ENCODE data around the gene HHIPL2.

GRCh38 chr1:222546091-222546490 lies 1.8 kb downstream of the HHIPL2 start:
- no peak for TF ChIP-seq TAF1 (IDR thresholded peaks at IDR 0.05; ENCODE audit: borderline replicate concordance, low read depth, low read length)
- TF ChIP-seq POLR2A (IDR thresholded peaks at IDR 0.05; ENCODE audit: low read depth, low read length): no peak
- TF ChIP-seq POLR2AphosphoS5 (IDR thresholded peaks at IDR 0.05; ENCODE audit: low read depth, low read length): no peak
